Stimulated activated CD8-positive, alpha-beta memory T cell treated with anti-CD3 and anti-CD28 coated beads, Interleukin-15, amount 100 ng/mL, for 1 hour (primary cell): Measurements from ENCODE around the gene FAM156B.
"Not testable (repeated sequence)": the region's sequence is repeated elsewhere in the genome, so short reads cannot be mapped to it uniquely, and the experiment has no call there.

ENCODE experiments used
- DNase-seq: peaks from one replicate; pipeline ENCODE4 v3.0.0-alpha.2; 2020; ENCODE audit warnings: low read depth

FAM156B gene

DNA sequence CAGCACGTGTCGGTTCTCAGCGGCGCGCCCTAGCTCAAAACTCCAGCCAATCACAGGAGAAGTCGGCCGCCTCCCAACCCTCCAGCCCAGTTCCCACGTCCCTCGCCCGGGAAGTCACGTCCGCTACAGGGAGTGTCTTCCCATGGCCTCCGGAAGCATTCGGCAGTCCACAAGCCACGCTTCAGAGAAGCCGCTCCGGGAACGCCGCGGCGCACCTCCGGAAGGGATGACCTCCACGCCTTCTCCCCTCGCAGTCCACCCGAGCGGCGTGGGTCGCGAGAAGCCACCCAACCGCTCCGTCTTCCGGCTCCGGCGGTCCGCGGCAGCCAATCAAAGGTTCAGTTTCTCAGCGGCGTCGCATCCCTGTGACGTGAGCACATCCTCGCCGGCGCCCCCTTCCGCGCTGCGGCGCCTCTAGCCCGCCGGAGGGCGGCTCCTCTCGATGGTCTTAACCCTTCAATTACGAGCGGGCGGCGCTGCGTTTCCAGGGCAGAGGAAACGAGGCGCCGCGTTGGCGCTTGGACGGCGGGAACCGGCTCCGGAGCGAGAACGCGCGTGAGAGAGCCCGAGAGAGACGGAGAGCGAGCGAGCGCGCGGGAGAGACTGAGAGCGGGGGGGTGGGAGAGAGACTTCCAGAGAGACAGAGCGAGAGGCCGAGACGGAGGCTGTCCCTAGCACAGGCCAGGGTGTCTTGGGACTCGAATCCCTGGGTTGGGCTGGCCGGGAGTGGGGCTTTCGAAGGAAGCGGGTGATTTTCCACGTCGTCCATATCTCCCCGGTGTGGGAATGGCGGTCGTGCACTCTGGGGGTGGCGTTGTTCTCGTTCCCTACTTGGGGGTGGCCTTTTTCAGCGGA, at the start of gene FAM156B:
Gene FAM156B, plus strand, starts transcription at position 476 of the 855 bp plus-strand sequence. CDS start 9,896 bp downstream, outside the sequence.
- DNase-seq = not testable (repeated sequence)

DNA sequence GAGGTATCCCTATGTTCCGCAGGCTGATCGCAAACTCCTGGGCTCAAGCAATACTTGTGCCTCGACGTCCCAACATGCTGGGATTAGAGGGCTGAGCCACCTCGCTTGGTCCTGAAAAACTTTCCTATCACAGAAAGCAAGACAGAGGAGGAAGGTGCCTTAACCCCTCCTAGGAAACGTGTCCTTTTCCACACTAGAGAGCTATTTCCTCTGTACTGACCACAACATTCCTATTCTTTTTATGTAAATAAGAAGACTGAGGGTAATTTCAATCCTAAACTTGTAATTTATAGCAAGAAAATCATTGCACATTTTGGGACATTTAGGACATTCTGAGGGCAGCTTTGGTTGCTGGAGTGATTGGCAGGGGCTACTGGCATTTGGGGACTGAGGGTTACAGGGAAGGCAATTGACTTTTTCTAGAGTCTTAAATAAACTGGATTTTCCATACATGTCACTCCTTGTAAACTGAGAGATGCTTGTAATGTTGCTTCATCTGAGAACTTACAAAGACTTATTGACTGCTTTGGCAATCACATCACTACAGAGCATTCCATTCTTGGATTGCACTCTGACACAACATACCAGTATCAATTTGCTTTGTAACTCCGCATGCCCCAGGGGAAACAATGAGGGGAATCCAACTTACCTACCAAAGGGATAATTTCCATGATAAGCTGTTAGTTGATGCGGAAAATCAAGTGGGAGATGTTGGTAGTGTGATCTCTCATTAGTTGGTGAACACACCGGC, 44.8 kb upstream of the FAM156B start:
- no peak for DNase-seq

DNA sequence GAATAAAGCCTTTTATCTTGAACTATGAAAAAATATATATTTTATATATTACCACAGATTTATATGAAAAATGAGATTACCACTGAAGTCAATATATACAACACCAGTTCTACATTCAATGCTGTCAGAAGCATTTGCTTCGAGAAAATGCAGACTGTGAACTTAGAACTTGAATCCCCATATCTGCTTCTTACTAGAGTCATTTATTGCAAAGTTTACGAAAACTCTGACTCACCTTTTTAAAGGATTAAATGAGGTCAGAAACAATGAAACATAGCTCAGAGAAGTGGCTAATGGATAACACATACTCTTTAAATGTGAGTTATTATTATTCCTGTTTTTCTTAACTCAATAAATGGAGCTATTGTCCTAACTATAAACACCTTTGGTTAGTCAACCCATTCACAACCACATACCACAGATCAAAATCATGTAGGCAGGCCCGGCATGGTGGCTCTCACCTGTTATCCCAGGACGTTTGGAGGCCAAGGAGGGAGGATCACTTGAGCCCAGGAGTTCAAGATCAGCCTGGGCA, 40.1 kb upstream of the FAM156B start:
- DNase-seq = not testable (repeated sequence)

DNA sequence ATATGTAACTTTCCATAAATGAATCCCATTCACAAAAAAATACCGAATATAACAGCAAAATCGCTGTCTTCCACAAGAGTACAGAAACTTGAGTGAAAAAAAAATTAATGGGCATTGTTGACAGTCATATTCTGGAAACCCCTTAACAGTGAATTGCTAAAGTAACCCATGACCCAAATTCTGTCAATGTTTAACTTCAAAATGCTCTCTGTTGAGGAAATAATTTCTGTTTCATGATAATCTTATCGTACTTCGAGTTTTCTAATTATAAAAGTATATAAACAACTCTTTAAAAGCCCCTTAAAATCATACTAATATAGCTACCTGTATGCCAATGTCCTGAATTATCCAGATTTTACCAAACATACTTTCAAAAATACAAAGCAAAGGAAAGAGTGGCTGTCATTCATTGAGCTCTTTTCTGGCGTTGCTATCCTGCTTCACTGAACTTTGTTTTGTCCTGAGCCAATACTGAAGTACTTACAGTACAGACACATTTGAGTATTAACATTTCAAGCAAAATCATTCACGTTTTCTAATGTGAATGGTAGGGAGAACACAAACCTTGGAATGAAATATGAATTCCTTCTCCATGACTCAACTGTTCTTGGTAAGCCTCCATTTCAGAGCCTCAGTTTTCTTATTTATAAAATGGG, 31.7 kb upstream of the FAM156B start:
- DNase-seq = no peak

- no peak for DNase-seq
These were observed 29.4 kb upstream of the FAM156B start, which contains the start of gene XAGE3 for GRCh38 chrX:52867610-52868348. Gene XAGE3 (minus strand): TSS chrX:52868083. CDS start chrX:52867133, 950 bp downstream.

- DNase-seq = no peak
These were observed 27.1 kb upstream of the FAM156B start for GRCh38 chrX:52870046-52870445.

DNA sequence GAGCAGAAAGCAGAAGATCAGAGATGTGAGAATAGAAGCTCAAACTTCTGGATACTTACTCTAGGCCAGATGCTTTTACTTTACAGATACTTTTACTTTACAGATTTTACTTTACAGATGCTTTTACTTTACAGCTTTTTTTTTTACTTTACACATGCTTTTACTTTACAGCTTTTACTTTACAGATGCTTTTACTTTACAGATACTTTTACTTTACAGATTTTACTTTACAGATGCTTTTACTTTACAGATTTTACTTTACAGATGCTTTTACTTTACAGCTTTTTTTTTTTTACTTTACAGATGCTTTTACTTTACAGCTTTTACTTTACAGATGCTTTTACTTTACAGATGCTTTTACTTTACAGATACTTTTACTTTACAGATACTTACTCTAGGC, 23.3 kb upstream of the FAM156B start:
- not testable (repeated sequence) for DNase-seq

DNA sequence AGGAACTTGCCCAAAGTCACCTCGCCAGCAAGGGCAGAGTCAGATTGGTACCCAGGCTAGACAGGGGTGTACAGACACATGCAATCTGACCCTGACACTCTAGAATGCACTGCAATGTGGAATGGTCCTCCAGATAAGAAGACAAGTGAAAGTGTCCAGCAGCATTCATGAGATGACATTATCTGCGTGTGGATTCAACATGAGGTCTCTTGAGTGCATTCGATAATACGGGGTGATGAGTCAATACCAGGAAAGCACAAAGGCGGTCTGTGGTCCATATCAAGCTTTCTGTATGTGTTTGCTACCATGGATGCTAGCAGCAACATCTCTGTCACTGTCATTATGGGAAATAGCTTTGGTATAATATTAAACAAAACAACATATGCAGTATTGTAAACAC, 22.5 kb upstream of the FAM156B start:
- no peak for DNase-seq

DNA sequence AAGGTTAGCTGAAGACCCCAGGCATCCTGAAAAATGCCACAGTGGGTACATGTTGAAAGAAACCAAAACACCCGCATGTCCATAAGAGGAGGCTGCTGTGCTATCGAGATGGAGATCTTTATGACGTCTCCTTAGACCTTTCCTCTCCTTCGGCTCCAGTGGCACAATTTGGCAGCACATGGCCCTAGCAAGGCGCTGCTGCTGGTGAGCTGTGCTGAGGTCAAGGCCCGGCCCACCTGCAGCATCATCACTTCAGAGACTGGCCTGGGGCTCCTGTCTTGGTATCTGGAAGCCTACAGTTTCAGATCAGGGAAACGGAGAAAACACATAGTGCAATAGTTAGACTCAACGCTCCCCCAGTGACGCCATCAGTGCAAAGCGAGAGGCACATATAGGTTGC, 21.7 kb upstream of the FAM156B start:
- not testable (repeated sequence) for DNase-seq

DNA sequence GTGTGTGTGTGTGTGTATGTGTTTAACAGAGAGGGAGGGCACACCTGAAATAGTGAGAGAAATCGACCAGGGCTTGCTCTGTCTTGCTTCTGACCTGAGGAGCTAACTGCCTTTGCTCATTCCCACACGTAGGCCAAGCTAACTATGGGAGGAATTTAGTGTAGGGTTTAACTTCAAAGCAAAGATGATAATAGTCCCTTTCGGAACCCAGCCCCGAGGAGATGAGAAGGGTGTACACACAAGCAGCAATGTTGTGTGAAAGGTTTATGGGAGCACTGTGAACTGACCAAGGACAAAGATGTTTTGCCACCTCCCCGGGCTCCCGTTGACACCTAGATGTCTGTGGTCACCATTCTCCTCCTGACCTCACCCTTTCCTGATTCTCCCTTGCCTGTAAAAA, 20.7 kb upstream of the FAM156B start:
- DNase-seq = not testable (repeated sequence)

- not testable (repeated sequence) for DNase-seq
These were observed 9.7 kb upstream of the FAM156B start for GRCh38 chrX:52887459-52887858.

DNA sequence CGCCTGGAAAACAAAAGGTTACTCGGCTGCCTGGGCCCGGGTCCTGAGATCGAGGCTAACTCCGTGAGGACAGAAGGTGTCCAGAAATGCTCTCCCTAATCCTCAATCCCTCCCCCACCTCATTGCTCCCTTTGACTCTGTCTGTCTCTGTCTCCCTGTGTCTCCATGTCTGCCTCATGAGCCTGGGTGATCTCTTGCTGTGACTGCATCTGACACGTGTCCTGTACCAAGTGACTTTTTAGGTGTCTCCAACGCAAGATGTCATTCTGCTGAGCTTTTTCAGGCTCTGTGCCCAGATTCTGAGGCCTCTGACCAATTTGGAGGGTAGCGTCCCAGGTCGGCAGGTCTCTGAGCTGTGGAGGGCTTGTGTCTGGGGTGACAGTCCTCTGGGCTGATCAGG, 9.0 kb upstream of the FAM156B start:
- DNase-seq = not testable (repeated sequence)

DNA sequence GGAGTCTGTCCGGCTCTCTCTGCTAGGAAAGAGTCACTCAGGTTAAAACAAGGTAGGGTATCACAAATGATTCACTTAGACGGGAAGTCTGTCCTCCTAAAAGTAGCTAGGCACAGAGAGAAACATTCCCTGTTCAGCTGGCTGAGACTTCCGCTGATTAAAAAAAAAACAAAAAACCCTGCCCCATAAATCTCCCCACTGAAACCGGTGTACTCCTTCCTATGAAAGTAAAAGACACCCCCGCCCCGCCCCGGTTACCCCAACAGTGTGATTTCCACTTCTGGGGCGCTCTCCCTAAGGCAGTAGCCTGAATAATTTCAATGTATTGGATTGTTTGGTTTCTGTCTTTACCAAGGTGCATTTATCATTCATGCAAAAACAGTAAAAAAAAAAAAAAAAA, 692 bp upstream of the FAM156B start:
- DNase-seq = not testable (repeated sequence)

DNA sequence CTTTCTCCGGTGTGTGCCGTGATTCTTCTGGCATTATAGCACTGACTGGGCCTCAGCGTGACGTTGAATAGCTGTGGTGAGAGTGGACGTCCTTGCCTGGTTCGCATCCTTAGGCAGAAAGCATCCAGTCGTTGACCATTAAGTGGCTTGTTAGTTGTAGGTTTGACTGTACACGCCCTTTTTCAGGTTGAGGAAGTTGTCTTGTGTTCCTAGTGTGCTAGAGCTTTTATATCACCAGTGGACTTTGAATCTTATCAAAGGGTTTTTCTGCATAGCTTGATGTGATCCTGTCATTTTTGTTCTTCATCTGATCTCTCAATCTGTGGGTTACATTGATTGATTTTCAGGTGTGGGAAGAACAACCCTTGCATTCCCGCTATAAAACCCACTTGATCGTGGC, 8.4 kb downstream of the FAM156B start:
- DNase-seq = not testable (repeated sequence)

- DNase-seq = not testable (repeated sequence)
These were observed 8.9 kb downstream of the FAM156B start for GRCh38 chrX:52906072-52906471.

- not testable (repeated sequence) for DNase-seq
These were observed 10.0 kb downstream of the FAM156B start for GRCh38 chrX:52907137-52907536.

DNA sequence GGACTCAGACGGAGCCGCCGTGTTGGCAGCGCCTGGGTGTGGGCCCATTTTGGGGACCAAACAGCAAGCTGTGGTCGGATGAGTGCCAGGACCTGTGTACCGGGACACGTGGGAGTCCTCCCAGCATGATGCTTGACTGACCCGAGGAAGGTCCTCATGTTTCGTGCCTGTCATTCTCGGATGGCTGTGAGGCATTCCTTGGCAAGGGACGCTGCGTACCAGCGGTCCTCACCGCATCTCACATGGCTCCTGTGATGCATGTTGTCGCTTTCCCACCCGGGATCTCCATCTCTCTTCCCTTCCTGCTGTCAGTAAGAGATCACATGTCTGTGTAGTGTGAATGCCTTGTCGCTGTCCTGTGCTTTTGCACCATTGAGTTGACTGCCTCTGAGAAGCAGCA, 10.8 kb downstream of the FAM156B start:
- not testable (repeated sequence) for DNase-seq

DNA sequence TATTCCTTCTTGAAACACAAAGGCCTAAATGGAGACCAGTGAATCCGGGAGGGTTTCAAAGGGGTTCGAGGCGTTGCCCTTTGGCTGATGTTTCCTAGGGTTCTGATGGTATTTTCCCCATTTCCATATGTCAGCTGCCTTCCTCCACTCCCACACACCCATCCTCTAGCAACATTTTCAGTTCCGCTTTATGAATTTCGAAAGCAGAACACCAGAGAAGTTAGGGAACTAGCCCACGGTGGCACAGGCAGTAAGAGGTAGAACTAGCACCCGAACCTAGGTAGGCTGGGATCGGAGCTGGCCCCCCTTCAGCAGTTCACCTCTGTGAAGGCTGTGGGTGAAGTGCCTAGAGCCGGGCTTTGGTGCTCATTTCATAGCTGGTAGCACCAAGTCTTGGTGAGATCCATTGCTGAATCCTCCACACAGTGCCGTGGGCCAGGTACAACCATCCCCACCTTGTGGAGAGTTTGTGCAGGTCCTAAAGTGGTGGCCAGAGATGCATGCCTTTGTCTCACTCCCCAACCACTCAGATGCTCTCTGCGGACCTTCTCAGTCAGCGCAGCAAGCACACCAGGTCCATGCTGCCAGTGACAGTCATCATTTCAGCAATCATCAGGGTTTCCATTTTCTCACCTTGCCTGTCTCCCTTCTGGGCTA, 12.3 kb downstream of the FAM156B start:
- not testable (repeated sequence) for DNase-seq

DNA sequence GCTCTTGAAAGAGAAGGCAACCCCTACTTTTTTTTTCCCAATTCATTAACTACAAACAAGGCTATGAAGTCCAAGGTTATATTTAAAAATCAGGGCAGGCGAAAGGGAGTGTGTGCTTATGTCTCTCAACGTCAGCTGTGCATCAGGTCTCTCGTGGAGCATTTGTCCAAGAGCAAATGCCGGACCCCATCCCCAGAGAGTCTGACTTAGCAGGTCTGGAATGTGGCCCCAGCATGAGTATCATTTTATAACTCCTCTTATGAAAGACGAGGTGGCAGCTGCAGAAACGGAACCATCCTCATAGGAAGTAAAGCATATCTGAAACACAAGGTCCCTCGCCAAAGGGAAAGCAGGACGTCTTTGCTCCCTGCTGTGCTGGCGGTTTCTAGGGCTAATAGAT, 16.6 kb downstream of the FAM156B start:
- DNase-seq = not testable (repeated sequence)

DNA sequence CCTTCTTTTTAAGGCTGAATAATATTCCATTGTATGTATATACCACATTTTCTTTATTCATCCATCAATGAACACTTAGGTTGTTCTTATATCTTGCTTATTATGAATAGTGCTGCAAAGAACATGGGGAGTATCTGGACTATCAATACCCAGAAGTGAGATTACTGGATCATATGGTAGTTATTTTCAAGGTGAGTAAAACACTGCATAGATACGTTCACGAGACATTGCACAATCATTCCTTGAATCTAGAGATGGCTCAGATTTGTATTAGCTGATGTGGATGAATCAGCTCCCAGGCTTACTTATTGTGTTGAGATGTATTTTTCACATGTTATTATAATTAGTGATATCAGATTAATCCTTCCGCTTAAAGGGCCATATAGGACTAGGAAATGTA, 17.6 kb downstream of the FAM156B start:
- DNase-seq = not testable (repeated sequence)

DNA sequence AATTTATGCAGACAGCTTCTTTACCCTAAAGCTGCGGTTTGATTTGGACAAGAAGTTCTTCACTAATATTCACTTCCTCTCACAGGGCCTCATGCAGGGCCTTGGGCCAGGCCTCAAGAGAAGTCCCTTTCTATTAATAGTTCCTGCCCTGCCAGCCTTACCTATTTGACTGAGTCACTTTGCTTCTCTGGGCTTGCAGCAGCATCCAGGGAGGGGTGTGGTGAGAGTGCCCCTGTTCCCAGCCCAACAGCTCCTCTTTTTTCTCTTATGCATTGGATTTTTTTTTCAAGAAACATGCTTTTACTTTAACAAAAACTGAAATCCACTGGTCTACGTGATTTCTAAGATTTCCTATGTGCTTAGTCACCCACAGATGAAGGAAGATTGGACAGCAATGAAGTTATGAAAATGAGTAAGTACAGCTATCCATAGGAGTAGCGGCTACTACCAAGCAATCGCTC, 26.7 kb downstream of the FAM156B start:
- no peak for DNase-seq
